Adrenal gland (tissue), 5 donors: Measurements from ENCODE around the gene GLRA3.

ENCODE experiments used
- CTCF ChIP-seq, 6 experiments: fragments of 450-650 bp in 4 of 6; fragments of 200-600 bp in 2 of 6; sonication (generic) in 1 of 6; IDR thresholded peaks; 1 replicate in 5 of 6; 2 replicates in 1 of 6; pipeline versions ENCODE4 v1.5.1 to v1.8.0; 2016 to 2021; ENCODE audit warnings: antibody characterized with exemption in 6 of 6, mild to moderate bottlenecking in 2 of 6, moderate library complexity in 1 of 6
- POLR2A ChIP-seq, 2 donors: fragments of 450-650 bp; IDR thresholded peaks; one replicate each; pipeline ENCODE4 v1.6.1; 2017; ENCODE audit warnings: antibody characterized with exemption in 2 of 2, mild to moderate bottlenecking in 2 of 2, moderate library complexity in 1 of 2
- donor health status: DM: no; HTN: no; CAD: no.

- TF ChIP-seq CTCF (IDR thresholded peaks at IDR 0.05) (no peak), POLR2A (IDR thresholded peaks at IDR 0.05) (no peak)
Observed at GRCh38 chr4:174669270-174669669, 159.8 kb downstream of the GLRA3 start.
